Fibroblast of lung (primary cell): ENCODE data around the gene NLRC3. TPM values are rescaled to one million over a fixed set of nuclear protein-coding genes. Genes with fewer than 3 reads are reported as not detected.

Experiments used
- DNase-seq, 2 donors: peaks; one replicate each; pipeline versions ENCODE4 v3.0.0 to v3.0.0-alpha.2; 2010; ENCODE audit warnings: low read depth in 2 of 2
- H2AFZ ChIP-seq: 2 replicates; pipeline ENCODE4 v1.5.1; 2012; ENCODE audit warnings: low read length, control low read depth, inconsistent platforms
- H3K27ac ChIP-seq: 2 replicates; pipeline ENCODE4 v1.5.1; 2011; ENCODE audit warnings: low read length, control low read depth; ENCODE audit not compliant: insufficient read depth
- H3K27me3 ChIP-seq: 2 replicates; pipeline ENCODE4 v1.5.1; 2011; ENCODE audit warnings: mild to moderate bottlenecking, low read length; ENCODE audit not compliant: control insufficient read depth, insufficient read depth
- H3K36me3 ChIP-seq: 2 replicates; pipeline ENCODE4 v1.5.1; 2011; ENCODE audit warnings: low read length; ENCODE audit not compliant: control insufficient read depth, insufficient read depth
- H3K4me1 ChIP-seq: 2 replicates; pipeline ENCODE4 v1.5.1; 2011; ENCODE audit warnings: low read length; ENCODE audit not compliant: control insufficient read depth, insufficient read depth; ENCODE audit errors: extremely low read depth
- H3K4me2 ChIP-seq: 2 replicates; pipeline ENCODE4 v1.5.1; 2011; ENCODE audit warnings: low read length, control low read depth; ENCODE audit not compliant: insufficient read depth; ENCODE audit errors: extremely low read depth
- H3K4me3 ChIP-seq, 4 experiments: fragments of 200-600 bp in 1 of 4; sonication (generic) in 1 of 4; replicated peaks in 1 of 4; 2 replicates each; pipeline ENCODE4 v1.5.1; 2011 to 2016; ENCODE audit warnings: low read length in 4 of 4, low read depth in 3 of 4, mild to moderate bottlenecking in 3 of 4, control low read depth in 2 of 4, inconsistent platforms in 1 of 4, mixed read lengths in 1 of 4; ENCODE audit not compliant: insufficient read depth in 1 of 4; ENCODE audit errors: control extremely low read depth in 1 of 4
- H3K79me2 ChIP-seq: 2 replicates; pipeline ENCODE4 v1.5.1; 2012; ENCODE audit warnings: mild to moderate bottlenecking, low read length, inconsistent platforms; ENCODE audit not compliant: control insufficient read depth, insufficient read depth
- H3K9ac ChIP-seq: 2 replicates; pipeline ENCODE4 v1.5.1; 2011; ENCODE audit warnings: mild to moderate bottlenecking, low read length, control low read depth; ENCODE audit not compliant: insufficient read depth
- H3K9me3 ChIP-seq: 2 replicates; pipeline ENCODE4 v1.5.1; 2012; ENCODE audit warnings: low read depth, low read length; ENCODE audit not compliant: control insufficient read depth, insufficient read depth
- H4K20me1 ChIP-seq: 2 replicates; pipeline ENCODE4 v1.5.1; 2011; ENCODE audit warnings: low read length; ENCODE audit not compliant: control insufficient read depth, insufficient read depth; ENCODE audit errors: extremely low read depth
- EZH2 ChIP-seq: IDR thresholded peaks from 2 replicates; pipeline ENCODE4 v1.5.1; 2012; ENCODE audit warnings: low read length, control low read depth, mild to moderate bottlenecking; ENCODE audit errors: missing control alignments
- polyA plus RNA-seq, 2 donors: library from polyadenylated mRNA; depleted of rRNA in 1 of 2; stranded (reverse) in 1 of 2; unstranded in 1 of 2; fragments of >200 nt; gene quantifications; 2 replicates each; pipeline ENCODE4 v1.2.1, GENCODE V29; 2011 to 2012; ENCODE audit warnings: missing spikeins in 1 of 2
- total RNA-seq: library from RNA; depleted of rRNA; stranded (reverse); fragments of >200 nt; gene quantifications from 2 replicates; pipeline ENCODE4 v1.2.1, GENCODE V29; 2014
- TF ChIP-seq, protein P1 (sequence below), 2 donors: IDR thresholded peaks in 1 of 2; conservative IDR thresholded peaks in 1 of 2; 1 replicate in 1 of 2; 2 replicates in 1 of 2; pipeline ENCODE4 v1.5.1; 2011 to 2012; ENCODE audit warnings: low read length in 2 of 2, control low read depth in 1 of 2, inconsistent platforms in 1 of 2, low read depth in 1 of 2, mild to moderate bottlenecking in 1 of 2

Gene NLRC3
- total and polyA plus RNA-seq, 2 donors (not counting 1 experiment from before 2014, with no cell fraction given): 0.17 TPM; not detected in 1

DNA sequence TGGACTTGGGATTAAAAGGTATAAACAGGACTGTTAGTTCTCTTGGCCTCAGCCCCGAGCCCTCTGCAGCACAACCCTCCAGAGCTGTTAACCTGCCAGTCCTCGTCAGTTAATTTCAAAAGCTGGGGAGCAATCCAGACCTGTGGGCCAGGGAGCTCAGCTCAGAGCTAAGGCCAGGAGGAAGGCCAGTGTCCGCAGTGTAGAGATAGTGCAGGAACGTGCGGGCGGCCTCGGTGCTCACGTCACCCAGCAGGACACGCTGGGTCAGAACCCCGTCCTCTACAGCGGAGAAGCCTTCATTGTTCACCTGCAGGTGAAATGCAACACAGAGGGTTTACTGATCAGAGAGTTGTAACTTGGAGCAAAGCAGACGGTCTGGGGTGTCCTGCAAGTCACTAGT is 15.4 kb upstream of the NLRC3 start:
- Histone ChIP-seq H3K4me1 (no peaks in the 10 kb centered on the region), H4K20me1 (no peaks in the 10 kb centered on the region), H3K9me3 (no peaks in the 10 kb centered on the region), H2AFZ (no peak overlapping the region), H3K4me3 (no peak overlapping the region), H3K36me3 (peaks cover 2% of the 10 kb centered on the region), H3K9ac (no peak overlapping the region), H3K79me2 (no peaks in the 10 kb centered on the region), H3K27me3 (no peaks in the 10 kb centered on the region), H3K4me2 (no peak overlapping the region), H3K27ac (no peak overlapping the region)
- DNase-seq: no peak
- no peak for TF ChIP-seq EZH2
- TF ChIP-seq, protein P1, sequence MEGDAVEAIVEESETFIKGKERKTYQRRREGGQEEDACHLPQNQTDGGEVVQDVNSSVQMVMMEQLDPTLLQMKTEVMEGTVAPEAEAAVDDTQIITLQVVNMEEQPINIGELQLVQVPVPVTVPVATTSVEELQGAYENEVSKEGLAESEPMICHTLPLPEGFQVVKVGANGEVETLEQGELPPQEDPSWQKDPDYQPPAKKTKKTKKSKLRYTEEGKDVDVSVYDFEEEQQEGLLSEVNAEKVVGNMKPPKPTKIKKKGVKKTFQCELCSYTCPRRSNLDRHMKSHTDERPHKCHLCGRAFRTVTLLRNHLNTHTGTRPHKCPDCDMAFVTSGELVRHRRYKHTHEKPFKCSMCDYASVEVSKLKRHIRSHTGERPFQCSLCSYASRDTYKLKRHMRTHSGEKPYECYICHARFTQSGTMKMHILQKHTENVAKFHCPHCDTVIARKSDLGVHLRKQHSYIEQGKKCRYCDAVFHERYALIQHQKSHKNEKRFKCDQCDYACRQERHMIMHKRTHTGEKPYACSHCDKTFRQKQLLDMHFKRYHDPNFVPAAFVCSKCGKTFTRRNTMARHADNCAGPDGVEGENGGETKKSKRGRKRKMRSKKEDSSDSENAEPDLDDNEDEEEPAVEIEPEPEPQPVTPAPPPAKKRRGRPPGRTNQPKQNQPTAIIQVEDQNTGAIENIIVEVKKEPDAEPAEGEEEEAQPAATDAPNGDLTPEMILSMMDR (conservative IDR thresholded peaks at IDR 0.05 in 1 of 2, IDR thresholded peaks at IDR 0.05 in 1 of 2; ENCODE audit: low read depth in 1 of 2, low read length in 2 of 2): no peak

DNA sequence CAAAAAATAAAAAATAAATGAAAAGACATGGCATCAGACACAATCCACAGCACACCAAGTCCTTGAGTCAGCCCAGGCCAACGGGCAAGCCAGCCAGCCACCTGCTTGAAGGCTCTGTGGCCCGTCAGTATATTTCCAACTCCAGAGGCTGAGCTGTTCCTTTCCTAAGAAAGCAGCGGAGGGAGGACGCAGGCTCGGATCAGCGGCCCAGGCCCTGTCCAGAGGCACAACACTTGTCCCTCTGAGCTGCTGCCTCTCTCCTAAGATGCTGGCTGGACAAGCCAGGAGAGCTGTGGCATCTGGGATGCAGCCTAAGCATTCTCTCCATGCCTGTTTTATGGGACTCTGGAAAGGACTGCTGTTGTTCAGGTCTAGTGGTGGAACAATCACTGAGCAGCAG is 14.8 kb upstream of the NLRC3 start:
- Histone ChIP-seq H3K9me3 (no peaks in the 10 kb centered on the region), H3K4me2 (no peak overlapping the region), H4K20me1 (no peaks in the 10 kb centered on the region), H2AFZ (no peak overlapping the region), H3K4me1 (no peaks in the 10 kb centered on the region), H3K27ac (no peak overlapping the region), H3K27me3 (no peaks in the 10 kb centered on the region), H3K36me3 (peaks cover 2% of the 10 kb centered on the region), H3K9ac (no peak overlapping the region), H3K79me2 (no peaks in the 10 kb centered on the region), H3K4me3 (no peak overlapping the region)
- TF ChIP-seq EZH2: no peak
- TF ChIP-seq, protein P1 (conservative IDR thresholded peaks at IDR 0.05 in 1 of 2, IDR thresholded peaks at IDR 0.05 in 1 of 2; ENCODE audit: low read depth in 1 of 2, low read length in 2 of 2): no peak
- DNase-seq: no peak

DNA sequence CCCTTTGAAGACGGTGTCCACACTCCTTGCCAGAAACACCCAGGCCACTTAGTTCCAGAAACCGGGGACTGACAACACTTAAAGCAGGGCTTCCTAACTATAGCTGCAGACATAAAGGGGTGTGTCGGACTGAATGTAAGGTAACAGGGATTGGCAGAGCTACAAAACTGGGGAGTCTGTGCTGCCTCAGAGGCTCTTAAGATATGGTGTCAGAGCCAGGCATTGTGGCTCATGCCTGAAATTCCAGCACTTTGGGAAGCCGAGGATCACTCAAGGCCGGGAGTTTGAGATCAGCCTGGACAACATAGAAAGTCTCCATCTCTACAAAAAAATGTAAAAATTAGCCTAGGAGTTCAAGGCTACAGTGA is 14.2 kb upstream of the NLRC3 start:
- H3K36me3 ChIP-seq: peaks cover 2% of the 10 kb centered on the region
- H3K4me1 ChIP-seq: no peaks in the 10 kb centered on the region
- no peaks in the 10 kb centered on the region for H3K27me3 ChIP-seq
- DNase-seq: no peak
- H3K27ac ChIP-seq: no peak overlapping the region
- no peaks in the 10 kb centered on the region for H3K79me2 ChIP-seq
- no peak overlapping the region for H3K4me3 ChIP-seq
- H3K4me2 ChIP-seq: no peak overlapping the region
- no peak overlapping the region for H2AFZ ChIP-seq
- H4K20me1 ChIP-seq: no peaks in the 10 kb centered on the region
- TF ChIP-seq, protein P1 (conservative IDR thresholded peaks at IDR 0.05 in 1 of 2, IDR thresholded peaks at IDR 0.05 in 1 of 2; ENCODE audit: low read depth in 1 of 2, low read length in 2 of 2): no peak
- TF ChIP-seq EZH2: no peak
- H3K9me3 ChIP-seq: no peaks in the 10 kb centered on the region
- no peak overlapping the region for H3K9ac ChIP-seq
